Astrocyte (in vitro differentiated cells and primary cell): ENCODE measurements around the gene ELF3. TPM values are rescaled to one million over a fixed set of nuclear protein-coding genes. Genes with fewer than 3 reads are reported as not detected.

Source experiments
- DNase-seq: peaks from one replicate; pipeline ENCODE4 v3.0.0-alpha.2; 2010; ENCODE audit warnings: low read depth
- FAIRE-seq: peaks from 2 replicates; lab custom pipeline; 2011; peaks lifted over from hg19 to GRCh38; lab: Jason Lieb, UNC
- H2AFZ ChIP-seq: 2 replicates; pipeline ENCODE4 v1.6.0; 2012; ENCODE audit warnings: low read depth, low read length, inconsistent platforms
- H3K27ac ChIP-seq: 2 replicates; pipeline ENCODE4 v1.5.1; 2011; ENCODE audit warnings: low read depth, low read length, inconsistent platforms
- H3K27me3 ChIP-seq: 2 replicates; pipeline ENCODE4 v1.6.0; 2011; ENCODE audit warnings: low read length, inconsistent platforms; ENCODE audit not compliant: insufficient read depth
- H3K36me3 ChIP-seq: 2 replicates; pipeline ENCODE4 v1.5.1; 2011; ENCODE audit warnings: low read length, inconsistent platforms; ENCODE audit not compliant: insufficient read depth
- H3K4me1 ChIP-seq: 2 replicates; pipeline ENCODE4 v1.5.1; 2011; ENCODE audit warnings: low read length, inconsistent platforms; ENCODE audit not compliant: insufficient read depth
- H3K4me2 ChIP-seq: 2 replicates; pipeline ENCODE4 v1.6.0; 2012; ENCODE audit warnings: low read length, inconsistent platforms
- H3K4me3 ChIP-seq: 2 replicates; pipeline ENCODE4 v1.5.1; 2011; ENCODE audit warnings: low read depth, mild to moderate bottlenecking, low read length, inconsistent platforms; ENCODE audit not compliant: insufficient read depth
- H3K79me2 ChIP-seq: 2 replicates; pipeline ENCODE4 v1.6.0; 2012; ENCODE audit warnings: mild to moderate bottlenecking, low read length, inconsistent platforms; ENCODE audit not compliant: insufficient read depth
- H3K9ac ChIP-seq: 2 replicates; pipeline ENCODE4 v1.6.0; 2012; ENCODE audit warnings: mild to moderate bottlenecking, low read length, inconsistent platforms
- H3K9me3 ChIP-seq: 2 replicates; pipeline ENCODE4 v1.5.1; 2012; ENCODE audit warnings: low read depth, mild to moderate bottlenecking, low read length, inconsistent platforms; ENCODE audit not compliant: insufficient read depth
- H4K20me1 ChIP-seq: 2 replicates; pipeline ENCODE4 v1.6.0; 2012; ENCODE audit warnings: low read length, inconsistent platforms; ENCODE audit not compliant: insufficient read depth
- H3K27ac Mint-ChIP-seq: one replicate; pipeline ENCODE4 v1.8.0; 2021; ENCODE audit warnings: mild to moderate bottlenecking, mixed read lengths; ENCODE audit not compliant: unreplicated experiment
- H3K27me3 Mint-ChIP-seq: one replicate; pipeline ENCODE4 v1.8.0; 2021; ENCODE audit warnings: low read depth, mixed read lengths; ENCODE audit not compliant: unreplicated experiment
- H3K36me3 Mint-ChIP-seq: one replicate; pipeline ENCODE4 v1.8.0; 2021; ENCODE audit warnings: low read depth, mixed read lengths; ENCODE audit not compliant: unreplicated experiment
- H3K4me1 Mint-ChIP-seq: one replicate; pipeline ENCODE4 v1.8.0; 2021; ENCODE audit warnings: low read depth, mixed read lengths; ENCODE audit not compliant: unreplicated experiment
- H3K4me3 Mint-ChIP-seq: one replicate; pipeline ENCODE4 v1.8.0; 2021; ENCODE audit warnings: mild to moderate bottlenecking, moderate library complexity, mixed read lengths; ENCODE audit not compliant: unreplicated experiment
- H3K9me3 Mint-ChIP-seq: one replicate; pipeline ENCODE4 v1.8.0; 2021; ENCODE audit warnings: mild to moderate bottlenecking, mixed read lengths; ENCODE audit not compliant: unreplicated experiment
- EZH2 ChIP-seq: IDR thresholded peaks from 2 replicates; pipeline ENCODE4 v1.6.1; 2012; ENCODE audit warnings: mild to moderate bottlenecking, low read length, inconsistent platforms; ENCODE audit not compliant: insufficient read depth
- total RNA-seq: library from RNA; stranded (reverse); gene quantifications from 2 replicates; pipeline ENCODE4 v1.2.1, GENCODE V29; 2021
- TF ChIP-seq, protein P1 (sequence below): IDR thresholded peaks from 2 replicates; pipeline ENCODE4 v1.5.1; 2011; ENCODE audit warnings: low read depth, mild to moderate bottlenecking, inconsistent platforms, low read length, moderate library complexity; ENCODE audit not compliant: insufficient read depth

ELF3 gene
- total RNA-seq, 1 donor from 2014 or later, result 2.9 TPM

GRCh38 chr1:202014915-202015661, 4.7 kb downstream of the ELF3 start:
- H3K4me3 ChIP-seq, result no peak overlapping the region
- no peak overlapping the region for H3K4me2 ChIP-seq
- peaks cover 10% of the 10 kb centered on the region for H3K27me3 Mint-ChIP-seq
- no peaks in the 10 kb centered on the region for H3K9me3 ChIP-seq
- H3K27me3 ChIP-seq, result peaks cover 2% of the 10 kb centered on the region
- H3K4me3 Mint-ChIP-seq, result no peak overlapping the region
- no peak overlapping the region for H3K9ac ChIP-seq
- peaks cover 3% of the 10 kb centered on the region for H3K36me3 Mint-ChIP-seq
- DNase-seq, result no peak
- peaks cover 7% of the 10 kb centered on the region for H3K4me1 ChIP-seq
- no peak overlapping the region for H2AFZ ChIP-seq
- TF ChIP-seq, protein P1, sequence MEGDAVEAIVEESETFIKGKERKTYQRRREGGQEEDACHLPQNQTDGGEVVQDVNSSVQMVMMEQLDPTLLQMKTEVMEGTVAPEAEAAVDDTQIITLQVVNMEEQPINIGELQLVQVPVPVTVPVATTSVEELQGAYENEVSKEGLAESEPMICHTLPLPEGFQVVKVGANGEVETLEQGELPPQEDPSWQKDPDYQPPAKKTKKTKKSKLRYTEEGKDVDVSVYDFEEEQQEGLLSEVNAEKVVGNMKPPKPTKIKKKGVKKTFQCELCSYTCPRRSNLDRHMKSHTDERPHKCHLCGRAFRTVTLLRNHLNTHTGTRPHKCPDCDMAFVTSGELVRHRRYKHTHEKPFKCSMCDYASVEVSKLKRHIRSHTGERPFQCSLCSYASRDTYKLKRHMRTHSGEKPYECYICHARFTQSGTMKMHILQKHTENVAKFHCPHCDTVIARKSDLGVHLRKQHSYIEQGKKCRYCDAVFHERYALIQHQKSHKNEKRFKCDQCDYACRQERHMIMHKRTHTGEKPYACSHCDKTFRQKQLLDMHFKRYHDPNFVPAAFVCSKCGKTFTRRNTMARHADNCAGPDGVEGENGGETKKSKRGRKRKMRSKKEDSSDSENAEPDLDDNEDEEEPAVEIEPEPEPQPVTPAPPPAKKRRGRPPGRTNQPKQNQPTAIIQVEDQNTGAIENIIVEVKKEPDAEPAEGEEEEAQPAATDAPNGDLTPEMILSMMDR, result no peak
- TF ChIP-seq EZH2, result no peak
- no peak overlapping the region for H3K27ac ChIP-seq
- FAIRE-seq, result no peak
- H3K79me2 ChIP-seq, result no peaks in the 10 kb centered on the region
- H4K20me1 ChIP-seq, result no peaks in the 10 kb centered on the region
- H3K36me3 ChIP-seq, result no peaks in the 10 kb centered on the region
- no peak overlapping the region for H3K27ac Mint-ChIP-seq
- peaks cover 8% of the 10 kb centered on the region for H3K4me1 Mint-ChIP-seq
- no peaks in the 10 kb centered on the region for H3K9me3 Mint-ChIP-seq

DNA sequence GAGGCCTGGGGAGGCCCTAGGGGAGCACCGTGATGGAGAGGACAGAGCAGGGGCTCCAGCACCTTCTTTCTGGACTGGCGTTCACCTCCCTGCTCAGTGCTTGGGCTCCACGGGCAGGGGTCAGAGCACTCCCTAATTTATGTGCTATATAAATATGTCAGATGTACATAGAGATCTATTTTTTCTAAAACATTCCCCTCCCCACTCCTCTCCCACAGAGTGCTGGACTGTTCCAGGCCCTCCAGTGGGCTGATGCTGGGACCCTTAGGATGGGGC, 5.2 kb downstream of the ELF3 start:
- DNase-seq (no peak), FAIRE-seq (no peak)
- H3K36me3 Mint-ChIP-seq, result peaks cover 3% of the 10 kb centered on the region
- no peak for TF ChIP-seq EZH2
- TF ChIP-seq, protein P1, result no peak
- H3K27ac Mint-ChIP-seq, result no peak overlapping the region
- Histone ChIP-seq H3K27ac (no peak overlapping the region), H3K4me3 (no peak overlapping the region), H3K27me3 (peaks cover 2% of the 10 kb centered on the region), H2AFZ (no peak overlapping the region), H3K4me1 (peaks cover 7% of the 10 kb centered on the region), H3K79me2 (no peaks in the 10 kb centered on the region), H3K36me3 (no peaks in the 10 kb centered on the region), H3K9ac (no peak overlapping the region), H3K9me3 (no peaks in the 10 kb centered on the region), H3K4me2 (no peak overlapping the region), H4K20me1 (no peaks in the 10 kb centered on the region)
- peaks cover 10% of the 10 kb centered on the region for H3K27me3 Mint-ChIP-seq
- H3K9me3 Mint-ChIP-seq, result no peaks in the 10 kb centered on the region
- H3K4me3 Mint-ChIP-seq, result no peak overlapping the region
- peaks cover 6% of the 10 kb centered on the region for H3K4me1 Mint-ChIP-seq
